Tibial nerve (tissue), 3 donors: ENCODE data around the gene MTCL3.

Source experiments
- POLR2A ChIP-seq, 2 donors: fragments of 450-650 bp; IDR thresholded peaks; one replicate each; pipeline ENCODE4 v1.6.1; 2017; ENCODE audit warnings: antibody characterized with exemption in 2 of 2, mild to moderate bottlenecking in 2 of 2, moderate library complexity in 2 of 2
- TF ChIP-seq, protein P1 (sequence below), 5 experiments: fragments of 200-600 bp in 3 of 5; fragments of 450-650 bp in 2 of 5; sonication (generic) in 3 of 5; IDR thresholded peaks; one replicate each; pipeline ENCODE4 v1.5.1; 2016 to 2019; ENCODE audit warnings: antibody characterized with exemption in 5 of 5, mild to moderate bottlenecking in 3 of 5, moderate library complexity in 2 of 5

DNA sequence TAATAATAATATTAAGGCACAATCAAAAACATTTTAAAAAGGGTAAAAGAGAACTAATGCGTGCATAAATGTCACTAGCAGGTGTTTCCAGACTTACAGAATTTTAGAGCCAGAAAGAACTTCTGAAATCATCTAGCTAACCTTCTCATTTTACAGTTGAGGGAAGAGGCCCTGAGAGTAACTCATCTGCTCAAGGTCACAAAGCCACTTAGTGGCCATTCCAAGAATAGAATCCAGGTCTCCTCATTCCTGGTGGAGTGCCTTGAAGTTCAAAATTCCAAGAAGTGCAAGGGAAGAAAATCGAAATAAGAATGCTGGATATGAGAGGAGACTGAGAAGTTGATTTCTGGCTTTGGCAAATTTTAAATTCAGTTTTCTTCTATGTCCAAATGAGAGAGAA is 56.8 kb downstream of the MTCL3 start:
- TF ChIP-seq, protein P1, sequence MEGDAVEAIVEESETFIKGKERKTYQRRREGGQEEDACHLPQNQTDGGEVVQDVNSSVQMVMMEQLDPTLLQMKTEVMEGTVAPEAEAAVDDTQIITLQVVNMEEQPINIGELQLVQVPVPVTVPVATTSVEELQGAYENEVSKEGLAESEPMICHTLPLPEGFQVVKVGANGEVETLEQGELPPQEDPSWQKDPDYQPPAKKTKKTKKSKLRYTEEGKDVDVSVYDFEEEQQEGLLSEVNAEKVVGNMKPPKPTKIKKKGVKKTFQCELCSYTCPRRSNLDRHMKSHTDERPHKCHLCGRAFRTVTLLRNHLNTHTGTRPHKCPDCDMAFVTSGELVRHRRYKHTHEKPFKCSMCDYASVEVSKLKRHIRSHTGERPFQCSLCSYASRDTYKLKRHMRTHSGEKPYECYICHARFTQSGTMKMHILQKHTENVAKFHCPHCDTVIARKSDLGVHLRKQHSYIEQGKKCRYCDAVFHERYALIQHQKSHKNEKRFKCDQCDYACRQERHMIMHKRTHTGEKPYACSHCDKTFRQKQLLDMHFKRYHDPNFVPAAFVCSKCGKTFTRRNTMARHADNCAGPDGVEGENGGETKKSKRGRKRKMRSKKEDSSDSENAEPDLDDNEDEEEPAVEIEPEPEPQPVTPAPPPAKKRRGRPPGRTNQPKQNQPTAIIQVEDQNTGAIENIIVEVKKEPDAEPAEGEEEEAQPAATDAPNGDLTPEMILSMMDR (IDR thresholded peaks at IDR 0.05): no peak
- no peak for TF ChIP-seq POLR2A (IDR thresholded peaks at IDR 0.05)
